Gastrocnemius medialis (tissue), 4 donors: ENCODE results near the gene HECTD4. TPM values are rescaled to one million over a fixed set of nuclear protein-coding genes. Genes with fewer than 3 reads are reported as not detected.

Source experiments
- ATAC-seq, 2 donors: fragments of 150-250 bp; one replicate each; pipeline ENCODE4 v1.9.1; 2016
- DNase-seq, 2 donors: peaks; one replicate each; pipeline ENCODE4 v3.0.0-alpha.2; 2019
- H3K27ac ChIP-seq, 4 donors: fragments of 200-600 bp; sonication (generic); 1 replicate in 1 of 4; 2 replicates in 3 of 4; pipeline ENCODE4 v1.5.1; 2016 to 2018; ENCODE audit warnings: mild to moderate bottlenecking in 2 of 4, moderate library complexity in 1 of 4
- H3K27me3 ChIP-seq, 3 donors: fragments of 200-600 bp; sonication (generic) in 2 of 3; 1 replicate in 1 of 3; 2 replicates in 2 of 3; pipeline versions ENCODE4 v1.5.1 to v1.6.0; 2016 to 2019; ENCODE audit warnings: mild to moderate bottlenecking in 1 of 3, moderate library complexity in 1 of 3
- H3K36me3 ChIP-seq, 2 donors: fragments of 200-600 bp; sonication (generic) in 1 of 2; one replicate each; pipeline ENCODE4 v1.5.1; 2017 to 2018
- H3K4me1 ChIP-seq, 2 donors: fragments of 200-600 bp; sonication (generic) in 1 of 2; one replicate each; pipeline ENCODE4 v1.5.1; 2016 to 2017; ENCODE audit warnings: mild to moderate bottlenecking in 2 of 2
- H3K4me3 ChIP-seq, 4 donors: fragments of 200-600 bp; sonication (generic) in 3 of 4; 1 replicate in 1 of 4; 2 replicates in 3 of 4; pipeline ENCODE4 v1.5.1; 2016 to 2019; ENCODE audit warnings: mild to moderate bottlenecking in 2 of 4
- H3K9me3 ChIP-seq, 3 donors: fragments of 200-600 bp; sonication (generic) in 2 of 3; 1 replicate in 1 of 3; 2 replicates in 2 of 3; pipeline ENCODE4 v1.5.1; 2016 to 2019
- CTCF ChIP-seq, 5 experiments: fragments of 450-650 bp in 3 of 5; fragments of 200-600 bp in 2 of 5; sonication (generic) in 2 of 5; IDR thresholded peaks in 4 of 5; conservative IDR thresholded peaks in 1 of 5; 1 replicate in 4 of 5; 2 replicates in 1 of 5; pipeline ENCODE4 v1.5.1; 2016 to 2019; ENCODE audit warnings: antibody characterized with exemption in 5 of 5, mild to moderate bottlenecking in 3 of 5, moderate library complexity in 3 of 5
- POLR2A ChIP-seq, 2 donors: fragments of 450-650 bp; IDR thresholded peaks; one replicate each; pipeline ENCODE4 v1.6.1; 2017; ENCODE audit warnings: antibody characterized with exemption in 2 of 2, mild to moderate bottlenecking in 2 of 2, moderate library complexity in 2 of 2
- in situ Hi-C, 4 donors: fragments of 200-750 bp; cut with MboI; loops; one replicate each; pipeline versions ENCODE4 v1.15.0 to v1.8.0; 2017; ENCODE audit warnings: low sequenced_read_pairs in 4 of 4
- intact Hi-C: fragments of 100-400 bp; cut with DNase I; formaldehyde crosslinking; loops from one replicate; pipeline ENCODE4 v1.15.1; 2023; ENCODE audit warnings: low total_unique reads
- total RNA-seq, 4 donors: library from RNA; depleted of rRNA; stranded (reverse); fragments of >200 nt; gene quantifications; one replicate each; pipeline versions ENCODE4 v1.1.0 to v1.2.3, GENCODE V29; 2016

HECTD4 gene
- total RNA-seq, 4 donors from 2014 or later = 12.9 to 23.3 (median 16.8) TPM

GRCh38 chr12:112374166-112374740 is 8.0 kb downstream of the HECTD4 start:
- Histone ChIP-seq H3K4me1 (peaks cover 11 to 14% of the 10 kb centered on the region in 2 donors), H3K27me3 (no peaks in the 10 kb centered on the region), H3K9me3 (no peaks in the 10 kb centered on the region), H3K36me3 (no peaks in the 10 kb centered on the region), H3K27ac (peak overlapping the region in 1 of 4 donors; percentile 34), H3K4me3 (no peak overlapping the region)
- no peak for ATAC-seq
- in situ Hi-C loops = no loop called here
- intact Hi-C loops = no loop called here
- TF ChIP-seq CTCF (IDR thresholded peaks at IDR 0.05 in 4 of 5, conservative IDR thresholded peaks at IDR 0.05 in 1 of 5) = no peak
- DNase-seq = no peak

DNA sequence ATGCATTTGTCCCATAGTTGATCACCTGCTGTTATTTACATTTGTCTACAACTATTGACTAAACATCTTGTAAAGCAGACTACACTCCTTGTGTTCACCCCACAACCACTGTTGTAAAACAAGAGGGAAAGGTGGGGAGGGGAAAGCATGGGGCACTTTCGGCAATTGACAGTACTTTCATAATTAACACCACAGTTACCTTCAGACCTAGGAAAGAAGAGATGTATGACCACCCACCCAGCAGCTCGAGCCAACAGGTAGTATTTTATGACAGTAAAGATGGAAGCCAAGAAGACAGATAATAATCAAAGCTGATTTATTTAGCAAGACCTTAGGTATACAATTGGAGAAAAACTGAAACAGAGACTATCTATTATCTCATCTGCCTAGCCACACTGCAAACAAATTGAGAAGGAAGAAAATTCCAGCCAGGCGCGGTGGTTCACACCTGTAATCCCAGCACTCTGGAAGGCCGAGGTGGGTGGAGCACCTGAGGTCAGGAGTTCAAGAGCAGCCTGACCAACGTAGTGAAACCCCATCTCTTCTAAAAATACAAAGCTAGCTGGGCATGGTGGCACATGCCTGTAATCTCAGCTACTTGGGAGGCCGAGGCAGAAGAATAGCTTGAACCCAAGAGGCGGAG is 11.2 kb downstream of the HECTD4 start:
- Histone ChIP-seq H3K4me1 (peaks cover 21 to 26% of the 10 kb centered on the region in 2 donors), H3K4me3 (no peak overlapping the region), H3K36me3 (no peaks in the 10 kb centered on the region), H3K27me3 (no peaks in the 10 kb centered on the region), H3K9me3 (no peaks in the 10 kb centered on the region), H3K27ac (no peak overlapping the region)
- intact Hi-C loops = no loop called here
- TF ChIP-seq POLR2A (IDR thresholded peaks at IDR 0.05) (no peak), CTCF (IDR thresholded peaks at IDR 0.05 in 4 of 5, conservative IDR thresholded peaks at IDR 0.05 in 1 of 5) (no peak)
- in situ Hi-C loops = no loop called here
- ATAC-seq (no peak), DNase-seq (no peak)

GRCh38 chr12:112370199-112370598 is 12.0 kb downstream of the HECTD4 start:
- Histone ChIP-seq H3K9me3 (no peaks in the 10 kb centered on the region), H3K4me3 (no peak overlapping the region), H3K36me3 (no peaks in the 10 kb centered on the region), H3K4me1 (peaks cover 21 to 26% of the 10 kb centered on the region in 2 donors), H3K27me3 (no peaks in the 10 kb centered on the region), H3K27ac (no peak overlapping the region)
- ATAC-seq = no peak
- no peak for TF ChIP-seq CTCF (IDR thresholded peaks at IDR 0.05 in 4 of 5, conservative IDR thresholded peaks at IDR 0.05 in 1 of 5)
- TF ChIP-seq POLR2A (IDR thresholded peaks at IDR 0.05) = no peak
- DNase-seq = no peak
- in situ Hi-C loops = no loop called here
- intact Hi-C loops = no loop called here

DNA sequence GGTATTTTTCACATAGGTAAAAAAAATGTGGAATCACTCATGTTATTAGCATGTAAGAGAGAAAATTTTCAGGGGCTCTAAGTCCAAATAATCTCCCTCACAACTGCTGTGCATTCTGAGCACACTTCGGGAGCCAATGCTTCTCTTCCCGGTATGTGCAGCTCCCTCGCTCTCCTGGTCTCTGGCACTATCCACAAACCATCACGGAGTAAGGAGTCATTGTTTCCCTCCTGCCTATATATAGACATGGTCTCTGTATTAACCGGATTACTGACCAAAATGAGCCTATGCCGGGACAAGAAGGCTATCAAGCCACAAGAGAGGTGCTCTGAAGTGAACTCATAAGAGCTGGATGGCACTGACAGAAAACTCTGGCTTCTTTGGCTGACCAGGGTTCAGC is 13.4 kb downstream of the HECTD4 start:
- Histone ChIP-seq H3K9me3 (no peaks in the 10 kb centered on the region), H3K27me3 (no peaks in the 10 kb centered on the region), H3K36me3 (no peaks in the 10 kb centered on the region), H3K4me3 (no peak overlapping the region), H3K27ac (no peak overlapping the region), H3K4me1 (peaks cover 14 to 21% of the 10 kb centered on the region in 2 donors)
- in situ Hi-C loops = no loop called here
- no peak for ATAC-seq
- TF ChIP-seq POLR2A (IDR thresholded peaks at IDR 0.05) (no peak), CTCF (IDR thresholded peaks at IDR 0.05 in 4 of 5, conservative IDR thresholded peaks at IDR 0.05 in 1 of 5) (no peak)
- no peak for DNase-seq
- intact Hi-C loops = no loop called here
